Measurements from ENCODE around the gene CSMD2.
"Not testable (repeated sequence)": the region's sequence is repeated elsewhere in the genome, so short reads cannot be mapped to it uniquely, and the experiment has no call there.

CSMD2 gene

DNA sequence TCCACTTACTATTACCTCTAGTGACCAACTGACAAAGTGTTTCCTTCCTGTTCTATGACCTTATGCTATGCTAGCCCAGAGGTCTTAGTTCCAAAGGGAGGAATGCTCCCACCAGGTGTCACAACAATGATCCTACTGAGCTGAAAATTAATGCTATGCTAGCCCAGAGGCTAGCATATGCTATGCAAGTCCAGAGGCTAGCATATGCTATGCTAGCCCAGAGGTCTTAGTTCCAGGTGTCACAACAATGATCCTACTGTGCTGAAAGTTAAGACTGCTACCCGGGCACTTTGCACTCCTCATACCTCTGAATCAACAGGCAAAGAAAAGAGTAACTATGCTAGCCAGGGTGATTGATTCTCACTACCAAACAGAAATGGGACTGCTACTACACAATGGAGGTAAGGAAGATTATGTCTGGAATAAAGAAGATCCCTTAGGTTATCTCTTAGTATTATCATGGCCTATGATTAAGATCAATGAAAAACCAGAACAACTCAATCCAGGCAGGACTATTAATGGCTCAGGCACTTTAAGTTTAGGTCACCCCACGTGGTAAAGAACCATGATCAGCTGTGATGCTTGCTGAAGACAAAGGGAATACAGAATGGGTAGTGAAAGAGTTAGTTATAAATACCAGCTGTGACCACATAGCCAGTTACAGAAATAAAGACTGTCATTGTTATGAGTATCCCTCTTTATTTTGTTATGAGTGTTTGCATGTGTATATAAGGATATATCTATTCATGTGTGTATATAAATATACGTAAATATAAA lies 114.1 kb downstream of the CSMD2 start:
- DNase-seq: no peak

DNA sequence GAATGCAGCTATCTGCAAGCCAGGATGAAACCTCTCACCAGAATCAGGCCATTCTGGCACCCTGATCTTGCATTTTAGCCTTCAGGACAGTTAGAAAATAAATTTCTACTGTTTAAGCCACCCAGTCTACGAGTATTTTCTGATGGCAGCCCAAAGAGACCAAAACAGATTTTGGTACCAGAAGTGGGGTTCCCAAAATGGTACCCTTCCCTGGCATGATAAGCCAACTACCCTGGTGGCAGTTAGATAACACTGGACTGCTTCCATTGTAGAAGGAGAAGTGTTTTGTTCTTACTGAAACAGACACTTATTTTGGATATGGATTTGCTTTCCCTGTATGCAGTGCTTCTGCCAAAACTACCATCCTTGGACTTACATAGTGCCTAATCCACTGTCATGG lies 115.0 kb downstream of the CSMD2 start:
- DNase-seq: no peak

- DNase-seq: no peak
Measured at GRCh38 chr1:34049477-34049876, 115.6 kb downstream of the CSMD2 start.

DNA sequence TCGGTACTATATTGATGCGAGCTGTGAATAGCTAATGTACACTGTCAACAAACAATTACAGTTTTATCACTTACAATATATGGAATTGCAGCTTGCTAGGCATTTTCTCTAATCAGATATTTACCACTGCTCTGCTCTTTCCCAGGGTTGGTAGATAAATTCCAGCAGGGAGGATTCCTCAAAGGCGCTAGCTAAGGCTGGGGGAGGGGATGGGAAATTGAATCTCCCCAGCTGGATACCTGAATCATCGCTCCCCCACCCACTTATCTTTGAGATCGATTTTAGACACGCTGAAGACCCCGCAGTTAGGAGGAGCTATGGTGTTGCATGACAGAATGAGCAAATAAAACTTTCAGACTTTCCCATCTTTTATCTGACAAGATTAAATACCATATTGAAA lies 127.2 kb downstream of the CSMD2 start:
- no peak for DNase-seq

DNA sequence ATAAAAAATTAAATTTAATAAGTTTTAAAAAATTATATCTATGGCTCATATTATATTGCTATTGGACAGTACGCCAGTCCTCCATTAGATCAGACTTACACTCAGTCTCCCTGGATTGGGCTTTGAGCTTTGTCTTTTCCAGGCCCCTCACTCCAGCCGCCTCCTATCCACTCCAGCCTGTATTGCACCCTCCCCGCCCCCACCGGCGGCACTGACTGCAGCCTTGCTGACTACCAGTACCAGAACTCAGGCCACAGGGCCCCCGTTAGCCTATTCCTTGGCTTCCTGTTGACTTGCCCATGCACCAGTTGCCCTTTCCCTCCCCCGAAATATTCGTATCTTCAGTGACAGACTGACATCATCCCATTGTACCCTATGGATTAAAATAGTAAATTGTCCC lies 127.9 kb downstream of the CSMD2 start:
- no peak for DNase-seq

DNA sequence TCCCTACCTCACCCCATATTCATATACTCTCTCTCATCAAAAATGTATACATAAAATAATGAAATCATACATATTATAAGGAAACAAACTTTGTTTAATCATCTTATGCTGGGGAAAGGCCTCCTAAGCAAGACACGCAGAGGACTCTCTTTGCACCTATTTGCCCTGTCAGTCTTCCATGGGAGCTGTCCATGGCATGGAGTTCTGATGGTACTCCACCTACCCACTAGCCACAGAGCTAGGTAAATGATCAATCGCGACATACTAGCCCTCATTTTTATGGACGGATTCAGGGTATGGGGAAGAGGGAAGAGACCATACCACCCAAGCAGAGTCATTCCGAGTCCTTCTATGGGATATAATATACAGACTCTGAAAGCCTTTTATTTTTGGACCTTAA lies 131.0 kb downstream of the CSMD2 start:
- no peak for DNase-seq

DNA sequence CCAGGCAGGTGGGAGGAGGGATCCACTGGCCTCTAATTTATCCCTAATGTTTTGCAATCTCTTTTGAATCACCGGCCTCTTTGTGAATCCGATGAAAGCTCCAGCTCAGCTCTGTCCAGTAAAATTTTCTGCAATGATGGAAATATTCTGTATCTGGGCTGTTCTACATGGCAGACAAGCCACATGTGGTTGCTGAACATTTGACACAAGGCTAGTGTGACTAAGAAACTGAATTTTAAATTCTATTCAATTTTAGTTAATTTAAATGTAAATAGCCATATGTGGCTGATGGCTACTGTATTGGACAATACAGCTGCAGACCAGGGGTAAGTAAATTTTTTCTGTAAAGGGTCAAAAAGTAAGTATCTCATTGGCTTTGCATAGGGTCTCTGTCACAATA lies 135.1 kb downstream of the CSMD2 start:
- DNase-seq: no peak

DNA sequence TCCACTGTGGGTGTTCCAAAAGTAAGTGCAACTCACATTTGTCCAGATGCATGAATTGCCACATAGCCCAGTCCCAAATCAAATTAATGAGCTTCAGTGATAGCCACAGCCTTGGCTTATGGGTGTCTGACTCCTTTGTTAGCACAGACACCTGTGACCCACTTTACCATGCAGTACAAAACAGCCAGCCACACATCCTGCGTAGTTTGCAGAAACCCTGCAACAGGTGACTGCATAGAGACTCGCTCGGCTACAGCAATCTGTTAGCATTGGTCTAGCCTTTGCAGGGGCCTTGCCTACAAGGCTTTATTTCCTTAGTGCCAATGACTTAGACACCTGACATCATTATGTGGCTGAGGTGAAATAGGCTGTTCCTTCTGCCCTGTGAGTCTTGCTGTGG lies 135.5 kb downstream of the CSMD2 start:
- DNase-seq: no peak

- DNase-seq: no peak
Measured at GRCh38 chr1:34028381-34029055, 136.5 kb downstream of the CSMD2 start.

- no peak for DNase-seq
Measured at GRCh38 chr1:34025675-34026074, 139.4 kb downstream of the CSMD2 start.

DNA sequence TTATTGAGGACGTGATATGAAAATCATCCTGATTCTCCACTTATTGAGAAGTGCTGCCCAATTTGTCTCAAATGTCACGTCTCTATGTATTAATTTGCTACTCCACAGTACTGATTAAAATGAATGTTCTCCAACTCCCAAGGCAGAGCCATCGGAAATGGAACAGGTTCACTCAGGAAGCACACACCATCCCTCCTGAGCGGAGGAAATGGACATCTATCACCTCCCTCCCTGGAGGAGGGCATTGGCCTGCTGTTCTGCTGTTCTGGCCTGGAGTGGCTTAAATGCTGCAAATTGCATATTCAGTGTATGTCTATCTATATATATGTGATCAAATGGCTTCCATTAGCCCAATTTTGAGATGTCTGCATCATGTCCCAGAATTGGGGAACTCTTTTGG lies 140.5 kb downstream of the CSMD2 start:
- DNase-seq: no peak

- DNase-seq: no peak
Measured at GRCh38 chr1:34019741-34020552, 145.1 kb downstream of the CSMD2 start.

- DNase-seq: no peak
Measured at GRCh38 chr1:34018285-34018684, 146.7 kb downstream of the CSMD2 start.

- DNase-seq: not testable (repeated sequence)
Measured at GRCh38 chr1:34016281-34016680, 148.7 kb downstream of the CSMD2 start.

GRCh38 chr1:34013958-34014737 lies 150.9 kb downstream of the CSMD2 start:
- DNase-seq: peak; percentile 24

DNA sequence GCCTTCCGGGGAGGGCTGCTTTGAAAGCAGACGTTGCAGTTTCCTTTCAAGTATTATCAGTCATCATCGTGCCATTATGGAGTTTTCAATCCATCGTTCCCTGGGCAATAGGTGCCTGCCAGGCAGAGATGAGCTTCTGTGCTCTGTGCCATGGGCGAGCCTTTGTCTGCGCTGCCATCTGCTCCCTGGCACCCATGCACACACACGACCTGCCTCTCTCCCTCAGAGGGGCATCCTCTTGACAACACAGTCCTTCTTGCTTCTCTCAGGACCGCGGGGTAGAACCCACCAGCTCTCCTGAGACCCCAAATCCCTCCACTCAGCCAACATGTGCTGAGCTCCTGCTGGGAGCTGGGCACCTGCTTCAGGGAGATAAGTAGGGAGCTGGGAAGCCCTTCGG lies 151.9 kb downstream of the CSMD2 start:
- DNase-seq: no peak

GRCh38 chr1:34009340-34009985 lies 155.6 kb downstream of the CSMD2 start:
- DNase-seq: no peak

GRCh38 chr1:34007760-34008159 lies 157.3 kb downstream of the CSMD2 start:
- no peak for DNase-seq

DNA sequence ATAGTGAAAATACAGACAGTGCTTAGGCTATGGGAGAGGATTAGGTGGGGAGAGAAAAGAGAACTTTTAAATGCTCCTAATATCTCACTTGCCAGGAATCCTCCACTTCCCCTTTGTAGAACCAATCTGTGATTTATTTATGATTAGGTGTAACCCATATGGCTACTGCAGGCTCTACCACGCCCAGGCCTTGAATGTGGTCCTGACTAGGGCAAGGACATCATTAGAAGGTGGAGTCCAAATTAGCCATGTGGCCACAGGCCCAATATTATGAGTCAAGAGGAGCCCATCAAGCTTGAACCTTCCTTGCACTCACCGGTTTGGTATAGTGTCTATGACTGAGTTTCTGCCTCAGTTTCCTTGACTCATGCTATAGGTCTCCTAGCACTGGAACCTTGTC lies 159.7 kb downstream of the CSMD2 start:
- DNase-seq: no peak

- DNase-seq: peak; percentile 65
Measured at GRCh38 chr1:34002810-34003209, 162.2 kb downstream of the CSMD2 start.

- DNase-seq: no peak
Measured at GRCh38 chr1:33997127-33998036, 167.6 kb downstream of the CSMD2 start.

All from DMS79 treated with DMSO at 0.1 percent for 48 hours (cell line).